ENCODE measurements around the gene STX8. TPM values are rescaled to one million over a fixed set of nuclear protein-coding genes. Genes with fewer than 3 reads are reported as not detected.

STX8 gene, protein sequence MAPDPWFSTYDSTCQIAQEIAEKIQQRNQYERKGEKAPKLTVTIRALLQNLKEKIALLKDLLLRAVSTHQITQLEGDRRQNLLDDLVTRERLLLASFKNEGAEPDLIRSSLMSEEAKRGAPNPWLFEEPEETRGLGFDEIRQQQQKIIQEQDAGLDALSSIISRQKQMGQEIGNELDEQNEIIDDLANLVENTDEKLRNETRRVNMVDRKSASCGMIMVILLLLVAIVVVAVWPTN
- total RNA-seq (2021; ENCODE audit: unreplicated experiment), result 38.8 TPM
- polyA plus RNA-seq (2012), result 65.7 and 76.0 TPM in 2 replicates
- percentile 54 among the genes with signal in this experiment for Bru-seq, nascent RNA
- BruChase-seq, experiment 1, labeled RNA remaining after a 6-hour chase, result percentile 48 among the genes with signal in this experiment
- BruChase-seq, experiment 2, labeled RNA remaining after a 2-hour chase, result percentile 49 among the genes with signal in this experiment
- long read RNA-seq, transcript STX8-201 (8 exons, 1,246 nt), result major isoform, 14 of 21 reads
- long read RNA-seq, partial matches to known transcripts, result 2 of 21 reads
- long read RNA-seq, other reads (novel, unspliced or antisense), result 1 of 21 reads

DNA sequence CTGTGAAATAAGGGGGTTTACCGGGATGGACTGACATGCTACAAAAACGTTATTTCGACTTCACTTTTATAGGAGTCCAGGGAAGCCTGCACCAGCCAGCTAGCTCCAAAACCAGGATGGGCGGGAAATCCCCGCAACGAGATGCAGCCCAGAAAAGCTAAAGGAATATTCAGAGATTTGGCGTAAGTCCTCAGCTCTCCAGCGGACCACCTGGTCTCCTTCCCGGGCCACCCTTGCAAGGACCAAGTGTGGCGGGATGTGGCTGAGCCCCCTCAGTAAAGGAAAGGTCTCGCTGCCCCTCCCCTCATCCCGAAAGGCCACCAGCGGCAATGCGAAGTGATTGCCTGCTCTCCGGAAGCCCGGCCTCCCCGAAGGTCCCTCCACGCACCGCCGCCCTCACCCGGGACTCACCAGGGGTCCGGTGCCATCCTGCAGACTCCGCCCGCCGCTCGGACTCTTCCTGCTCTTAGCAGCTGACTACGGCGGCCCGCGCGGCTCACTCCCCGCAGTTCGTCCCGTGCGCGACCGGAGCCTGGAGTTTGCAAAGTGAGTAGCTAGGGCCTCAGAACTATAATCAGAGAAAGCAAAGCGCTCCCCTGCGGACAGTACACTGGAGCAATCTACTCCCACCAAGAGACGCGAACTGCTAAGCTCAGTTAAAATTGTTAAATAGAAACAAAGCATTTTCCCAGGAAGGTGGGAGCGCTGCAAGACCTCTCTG is at the start of gene STX8:
STX8 (minus strand) TSS at position 440 of the 721 bp plus-strand sequence; CDS start at position 428, 12 bp downstream.
- Histone ChIP-seq H3K79me2 (ENCODE audit: insufficient read depth, low read length) (peaks cover 5% of the 10 kb centered on the region; the same call in 1 of the 2 replicates), H3K27me3 (ENCODE audit: insufficient read depth, low read length) (no peaks in the 10 kb centered on the region), H3K4me1 (ENCODE audit: control insufficient read depth in 1 of 2, insufficient read depth in 2 of 2, low read length in 2 of 2) (peaks cover 5 to 15% of the 10 kb centered on the region in 2 experiments; a peak in 3 of 4 replicates), H3K27ac (ENCODE audit: low read depth, low read length) (peak within 1 kb of the TSS; percentile 51), H3K9me3 (ENCODE audit: control insufficient read depth in 1 of 2, insufficient read depth in 1 of 2, low read depth in 1 of 2, low read length in 2 of 2) (no peaks in the 10 kb centered on the region), H3K9ac (ENCODE audit: low read length) (peak within 1 kb of the TSS; percentile 77), H3K4me3 (replicated peaks in 1 of 2; ENCODE audit: low read depth in 1 of 2, low read length in 2 of 2) (peak within 1 kb of the TSS; percentile 78 to 97), H3K36me3 (ENCODE audit: control insufficient read depth in 1 of 2, insufficient read depth in 2 of 2, low read length in 2 of 2) (no peaks in the 10 kb centered on the region), H2AFZ (ENCODE audit: low read depth, low read length, poor library complexity, severe bottlenecking) (peak within 1 kb of the TSS; percentile 98), H3K4me2 (ENCODE audit: low read length) (peak within 1 kb of the TSS; percentile 85), H3K9me2 (ENCODE audit: insufficient read depth) (no peaks in the 10 kb centered on the region), H4K20me1 (ENCODE audit: insufficient read depth) (no peaks in the 10 kb centered on the region)
- TF ChIP-seq FOSL1 (IDR thresholded peaks at IDR 0.05; ENCODE audit: low read depth) (no peak), YY1 (IDR thresholded peaks at IDR 0.05; ENCODE audit: extremely low read depth, insufficient replicate concordance, low read depth, low read length) (peak; percentile 83), RAD21 (IDR thresholded peaks at IDR 0.05; ENCODE audit: low read depth) (no peak), EGR1 (IDR thresholded peaks at IDR 0.05; ENCODE audit: low read depth) (no peak), SRF (IDR thresholded peaks at IDR 0.05; ENCODE audit: low read depth) (no peak), ZFX (IDR thresholded peaks at IDR 0.05) (peak; percentile 15; the same call in 1 of the 2 replicates), SIN3A (IDR thresholded peaks at IDR 0.05; ENCODE audit: low read depth) (peak; percentile 74; the same call in 1 of the 2 replicates), SP1 (IDR thresholded peaks at IDR 0.05; ENCODE audit: low read depth) (peak; percentile 49; the same call in 1 of the 2 replicates), EZH2phosphoT487 (IDR thresholded peaks at IDR 0.05; ENCODE audit: borderline replicate concordance) (no peak), ELF1 (IDR thresholded peaks at IDR 0.05; ENCODE audit: borderline replicate concordance, low read depth) (peak; percentile 92), POLR2AphosphoS5 (IDR thresholded peaks at IDR 0.05; ENCODE audit: low read depth, low read length) (peak; percentile 83), EZH2 (IDR thresholded peaks at IDR 0.05) (no peak), CBX3 (IDR thresholded peaks at IDR 0.05; ENCODE audit: low read depth) (0 out of 2 replicates have a peak, but pooled peaks have one; percentile 55), TCF7L2 (IDR thresholded peaks at IDR 0.05; ENCODE audit: borderline replicate concordance, extremely low read depth, insufficient read depth, insufficient read length) (peak; percentile 20), JUND (IDR thresholded peaks at IDR 0.05) (peak; percentile 10; the same call in 1 of the 2 replicates)
- TF ChIP-seq, protein P1, sequence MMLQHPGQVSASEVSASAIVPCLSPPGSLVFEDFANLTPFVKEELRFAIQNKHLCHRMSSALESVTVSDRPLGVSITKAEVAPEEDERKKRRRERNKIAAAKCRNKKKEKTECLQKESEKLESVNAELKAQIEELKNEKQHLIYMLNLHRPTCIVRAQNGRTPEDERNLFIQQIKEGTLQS (IDR thresholded peaks at IDR 0.05), result no peak
- TF ChIP-seq, protein P2, sequence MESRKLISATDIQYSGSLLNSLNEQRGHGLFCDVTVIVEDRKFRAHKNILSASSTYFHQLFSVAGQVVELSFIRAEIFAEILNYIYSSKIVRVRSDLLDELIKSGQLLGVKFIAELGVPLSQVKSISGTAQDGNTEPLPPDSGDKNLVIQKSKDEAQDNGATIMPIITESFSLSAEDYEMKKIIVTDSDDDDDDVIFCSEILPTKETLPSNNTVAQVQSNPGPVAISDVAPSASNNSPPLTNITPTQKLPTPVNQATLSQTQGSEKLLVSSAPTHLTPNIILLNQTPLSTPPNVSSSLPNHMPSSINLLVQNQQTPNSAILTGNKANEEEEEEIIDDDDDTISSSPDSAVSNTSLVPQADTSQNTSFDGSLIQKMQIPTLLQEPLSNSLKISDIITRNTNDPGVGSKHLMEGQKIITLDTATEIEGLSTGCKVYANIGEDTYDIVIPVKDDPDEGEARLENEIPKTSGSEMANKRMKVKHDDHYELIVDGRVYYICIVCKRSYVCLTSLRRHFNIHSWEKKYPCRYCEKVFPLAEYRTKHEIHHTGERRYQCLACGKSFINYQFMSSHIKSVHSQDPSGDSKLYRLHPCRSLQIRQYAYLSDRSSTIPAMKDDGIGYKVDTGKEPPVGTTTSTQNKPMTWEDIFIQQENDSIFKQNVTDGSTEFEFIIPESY (IDR thresholded peaks at IDR 0.05; ENCODE audit: extremely low read depth, insufficient replicate concordance, low read length), result peak; percentile 84
- TF ChIP-seq, protein P3, sequence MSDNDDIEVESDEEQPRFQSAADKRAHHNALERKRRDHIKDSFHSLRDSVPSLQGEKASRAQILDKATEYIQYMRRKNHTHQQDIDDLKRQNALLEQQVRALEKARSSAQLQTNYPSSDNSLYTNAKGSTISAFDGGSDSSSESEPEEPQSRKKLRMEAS (IDR thresholded peaks at IDR 0.05), result peak; percentile 76; the same call in 1 of the 2 replicates
- intact Hi-C loops (cut with micrococcal nuclease), result loop anchor here (2.0 kb wide), 2 partner anchors 69 to 193 kb away; partner anchors contain the start of gene USP43
- peak; percentile 74 for DNase-seq (ENCODE audit: low read depth, low spot score)
- ChIA-PET POLR2A (no interaction called here), RAD21 (ENCODE audit: low non-redundant PET in 1 of 2, low total read pairs in 2 of 2, uncharacterized antibody in 2 of 2, unreplicated experiment in 2 of 2) (no interaction called here), CTCF (interaction anchor here (0.9 to 3.0 kb wide), 3 partner anchors 12 to 193 kb away, joined by 3 to 21 read pairs (median 4); no protein-coding TSS in a partner anchor)
- BruUV-seq (replicated peaks), result no TSS peak
- peak; percentile 87 for ATAC-seq
